WTC11 (cell line): ENCODE results near the gene CTNNBIP1. TPM values are rescaled to one million over a fixed set of nuclear protein-coding genes. Genes with fewer than 3 reads are reported as not detected.

Experiments
- ATAC-seq: fragments of 200-7000 bp; cut with Tn5 transposase; 2 replicates; pipeline ENCODE4 v1.10.0; 2021; ENCODE audit warnings: mild to moderate bottlenecking, moderate library complexity
- CTCF ChIA-PET: fragments of 300-600 bp; sonication (Branson Sonifier 250); formaldehyde crosslinking; loops from one replicate; lab custom pipeline; 2021; ENCODE audit warnings: antibody characterized with exemption; lab: Charles Lee
- POLR2A ChIA-PET: fragments of 350-600 bp; sonication (Branson Sonifier 250); formaldehyde crosslinking; loops from one replicate; lab custom pipeline; 2021; ENCODE audit warnings: antibody characterized with exemption; lab: Charles Lee
- DNase-seq: peaks from one replicate; pipeline ENCODE4 v3.0.0; 2021; ENCODE audit warnings: low spot score
- H3K27ac Mint-ChIP-seq: 2 replicates; pipeline ENCODE4 v1.8.0; 2021; ENCODE audit warnings: mixed read lengths
- H3K27me3 Mint-ChIP-seq: 2 replicates; pipeline ENCODE4 v1.8.0; 2021; ENCODE audit warnings: low read depth, mild to moderate bottlenecking, moderate library complexity, mixed read lengths
- H3K36me3 Mint-ChIP-seq: 2 replicates; pipeline ENCODE4 v1.8.0; 2021; ENCODE audit warnings: mixed read lengths
- H3K4me1 Mint-ChIP-seq: 2 replicates; pipeline ENCODE4 v1.8.0; 2022; ENCODE audit warnings: mixed read lengths
- H3K4me3 Mint-ChIP-seq: 2 replicates; pipeline ENCODE4 v1.8.0; 2021; ENCODE audit warnings: mild to moderate bottlenecking, moderate library complexity, mixed read lengths
- H3K9me3 Mint-ChIP-seq: 2 replicates; pipeline ENCODE4 v1.8.0; 2021; ENCODE audit warnings: mixed read lengths
- CBFB ChIP-seq: sonication (generic); formaldehyde crosslinking; IDR thresholded peaks from 2 replicates; pipeline ENCODE4 v1.8.1; 2022; ENCODE audit warnings: mild to moderate bottlenecking, low read depth, missing genetic modification reagents
- CREM ChIP-seq: sonication (generic); formaldehyde crosslinking; IDR thresholded peaks from 2 replicates; pipeline ENCODE4 v1.8.1; 2022; ENCODE audit warnings: mild to moderate bottlenecking, missing genetic modification reagents, moderate library complexity
- E2F4 ChIP-seq: sonication (generic); formaldehyde crosslinking; IDR thresholded peaks from 2 replicates; pipeline ENCODE4 v1.8.1; 2022; ENCODE audit warnings: low read depth, mild to moderate bottlenecking, moderate library complexity, missing genetic modification reagents, borderline replicate concordance
- E2F5 ChIP-seq: sonication (generic); formaldehyde crosslinking; IDR thresholded peaks from 2 replicates; pipeline ENCODE4 v1.8.1; 2022; ENCODE audit warnings: mild to moderate bottlenecking, moderate library complexity, missing genetic modification reagents
- ELF4 ChIP-seq: sonication (generic); formaldehyde crosslinking; IDR thresholded peaks from 2 replicates; pipeline ENCODE4 v1.8.1; 2022; ENCODE audit warnings: low read depth, mild to moderate bottlenecking, moderate library complexity, missing genetic modification reagents
- FOXK1 ChIP-seq: sonication (generic); formaldehyde crosslinking; IDR thresholded peaks from 2 replicates; pipeline ENCODE4 v1.8.0; 2022; ENCODE audit warnings: mild to moderate bottlenecking, moderate library complexity, missing genetic modification reagents
- GRHL2 ChIP-seq: fragments of 250-450 bp; sonication (Bioruptor Pico); IDR thresholded peaks from 2 replicates; pipeline ENCODE4 v1.8.0; 2022; ENCODE audit warnings: mild to moderate bottlenecking, moderate library complexity; ENCODE audit not compliant: insufficient replicate concordance, severe bottlenecking
- HMGA2 ChIP-seq: fragments of 250-450 bp; sonication (Bioruptor Pico); IDR thresholded peaks from 2 replicates; pipeline ENCODE4 v1.4.0; 2021; ENCODE audit warnings: mild to moderate bottlenecking, moderate library complexity
- IRF1 ChIP-seq: sonication (generic); formaldehyde crosslinking; IDR thresholded peaks from 2 replicates; pipeline ENCODE4 v1.8.0; 2023; ENCODE audit warnings: missing genetic modification reagents
- MAX ChIP-seq: sonication (generic); formaldehyde crosslinking; IDR thresholded peaks from 2 replicates; pipeline ENCODE4 v1.8.0; 2022; ENCODE audit warnings: mild to moderate bottlenecking, missing genetic modification reagents
- MLX ChIP-seq: sonication (generic); formaldehyde crosslinking; IDR thresholded peaks from 2 replicates; pipeline ENCODE4 v1.8.1; 2023; ENCODE audit warnings: mild to moderate bottlenecking, missing genetic modification reagents, moderate library complexity
- PREB ChIP-seq: sonication (generic); formaldehyde crosslinking; IDR thresholded peaks from 2 replicates; pipeline ENCODE4 v1.8.1; 2022; ENCODE audit warnings: mild to moderate bottlenecking, missing genetic modification reagents, moderate library complexity, borderline replicate concordance
- SMAD4 ChIP-seq: sonication (generic); formaldehyde crosslinking; IDR thresholded peaks from 2 replicates; pipeline ENCODE4 v1.8.0; 2022; ENCODE audit warnings: mild to moderate bottlenecking, missing genetic modification reagents
- SP1 ChIP-seq: sonication (generic); formaldehyde crosslinking; conservative IDR thresholded peaks from 2 replicates; pipeline ENCODE4 v1.8.1; 2022; ENCODE audit warnings: missing genetic modification reagents
- TEAD1 ChIP-seq: sonication (generic); formaldehyde crosslinking; IDR thresholded peaks from 2 replicates; pipeline ENCODE4 v1.8.0; 2022; ENCODE audit warnings: mild to moderate bottlenecking, missing genetic modification reagents
- USF1 ChIP-seq: sonication (generic); formaldehyde crosslinking; IDR thresholded peaks from 2 replicates; pipeline ENCODE4 v1.8.0; 2022; ENCODE audit warnings: mild to moderate bottlenecking, missing genetic modification reagents
- ZBTB21 ChIP-seq: sonication (generic); formaldehyde crosslinking; IDR thresholded peaks from 2 replicates; pipeline ENCODE4 v1.8.1; 2023; ENCODE audit warnings: mild to moderate bottlenecking, missing genetic modification reagents, borderline replicate concordance
- ZNF121 ChIP-seq: sonication (generic); formaldehyde crosslinking; IDR thresholded peaks from 2 replicates; pipeline ENCODE4 v1.8.0; 2023; ENCODE audit warnings: missing genetic modification reagents
- ZNF219 ChIP-seq: sonication (generic); formaldehyde crosslinking; IDR thresholded peaks from 2 replicates; pipeline ENCODE4 v1.8.0; 2023; ENCODE audit warnings: missing genetic modification reagents, mild to moderate bottlenecking, borderline replicate concordance
- ZNF317 ChIP-seq: sonication (generic); formaldehyde crosslinking; IDR thresholded peaks from 2 replicates; pipeline ENCODE4 v1.8.1; 2023; ENCODE audit warnings: low read depth, mild to moderate bottlenecking, moderate library complexity, missing genetic modification reagents, borderline replicate concordance
- ZNF423 ChIP-seq: fragments of 250-450 bp; sonication (Bioruptor Pico); IDR thresholded peaks from 2 replicates; pipeline ENCODE4 v2.1.2; 2022; ENCODE audit warnings: mild to moderate bottlenecking, moderate library complexity
- ZNF671 ChIP-seq: fragments of 250-450 bp; sonication (Bioruptor Pico); IDR thresholded peaks from 2 replicates; pipeline ENCODE4 v1.8.0; 2021; ENCODE audit warnings: mild to moderate bottlenecking
- total RNA-seq: library from RNA; stranded (reverse); gene quantifications from 3 replicates; pipeline ENCODE4 v1.2.3, GENCODE V29; 2021

CTNNBIP1 gene
- total RNA-seq, 1 experiment from 2014 or later = 58.2 TPM

- TF ChIP-seq ZNF671 (CRISPR knock-in tag) (peak; percentile 35; the same call in 1 of the 2 replicates), ZNF219 (no peak), USF1 (no peak), E2F5 (CRISPR knock-in tag) (no peak), SP1 (CRISPR knock-in tag) (peak; percentile 60; the same call in 1 of the 2 replicates), HMGA2 (CRISPR knock-in tag) (no peak), TEAD1 (peak; percentile 52; the same call in 1 of the 2 replicates)
- Mint-ChIP-seq H3K9me3 (no peaks in the 10 kb centered on the region), H3K27ac (peak within 1 kb of the TSS; percentile 68; the same call in 1 of the 2 replicates), H3K36me3 (no peaks in the 10 kb centered on the region), H3K4me3 (peak within 1 kb of the TSS; percentile 94), H3K27me3 (peaks cover 35% of the 10 kb centered on the region), H3K4me1 (peaks cover 49% of the 10 kb centered on the region)
- POLR2A ChIA-PET = interaction anchor here (1.0 kb wide), 1 partner anchor 39 kb away, joined by 3 read pairs; no protein-coding TSS in a partner anchor
- CTCF ChIA-PET = interaction anchor here (0.6 kb wide), 2 partner anchors 40 to 122 kb away, joined by 3 read pairs; no protein-coding TSS in a partner anchor
- DNase-seq (peak; percentile 96), ATAC-seq (peak; percentile 65)
These were observed 85.9 kb downstream of the CTNNBIP1 start, which contains the start of gene CLSTN1 for GRCh38 chr1:9823943-9824701. CLSTN1 (minus strand) TSS chr1:9823965; CDS start chr1:9823733, 232 bp downstream.

GRCh38 chr1:9823693-9823942 lies 86.5 kb downstream of the CTNNBIP1 start:
- ATAC-seq (peak; percentile 7), DNase-seq (no peak)
- TF ChIP-seq ZNF317 (CRISPR knock-in tag) (no peak), CREM (peak; percentile 24; the same call in 1 of the 2 replicates), ZBTB21 (CRISPR knock-in tag) (no peak), FOXK1 (CRISPR knock-in tag) (0 out of 2 replicates have a peak, but pooled peaks have one; percentile 48), GRHL2 (CRISPR knock-in tag) (no peak), E2F5 (CRISPR knock-in tag) (peak; percentile 74; the same call in 1 of the 2 replicates)
- Mint-ChIP-seq H3K27me3 (peaks cover 35% of the 10 kb centered on the region), H3K27ac (no peak overlapping the region), H3K4me3 (peak overlapping the region; percentile 31; the same call in 1 of the 2 replicates), H3K4me1 (peaks cover 49% of the 10 kb centered on the region), H3K9me3 (no peaks in the 10 kb centered on the region), H3K36me3 (no peaks in the 10 kb centered on the region)
- ChIA-PET POLR2A (no interaction called here), CTCF (interaction anchor here (0.6 kb wide), 2 partner anchors 39 to 121 kb away, joined by 3 read pairs; no protein-coding TSS in a partner anchor)

GRCh38 chr1:9822897-9823692 lies 87.0 kb downstream of the CTNNBIP1 start:
- POLR2A ChIA-PET = no interaction called here
- DNase-seq (peak; percentile 33), ATAC-seq (no peak)
- H3K4me3 Mint-ChIP-seq = peak overlapping the region; percentile 94
- H3K27ac Mint-ChIP-seq = peak overlapping the region; percentile 68; the same call in 1 of the 2 replicates
- CTCF ChIA-PET = no interaction called here
- no peaks in the 10 kb centered on the region for H3K9me3 Mint-ChIP-seq
- H3K27me3 Mint-ChIP-seq = peaks cover 35% of the 10 kb centered on the region
- H3K4me1 Mint-ChIP-seq = peaks cover 49% of the 10 kb centered on the region
- H3K36me3 Mint-ChIP-seq = no peaks in the 10 kb centered on the region
- TF ChIP-seq CBFB (CRISPR knock-in tag) (no peak), PREB (CRISPR knock-in tag) (no peak), IRF1 (peak; percentile 39; the same call in 1 of the 2 replicates), ELF4 (CRISPR knock-in tag) (no peak), ZNF121 (no peak), SMAD4 (CRISPR knock-in tag) (no peak), ZNF423 (CRISPR knock-in tag) (0 out of 2 replicates have a peak, but pooled peaks have one; percentile 19), MAX (CRISPR knock-in tag) (0 out of 2 replicates have a peak, but pooled peaks have one; percentile 45), MLX (CRISPR knock-in tag) (no peak), E2F4 (CRISPR knock-in tag) (0 out of 2 replicates have a peak, but pooled peaks have one; percentile 17)
